ENCODE results near the gene SOSTDC1.
A peak's percentile ranks its signal among the peaks of the same experiment; 100 is the strongest.

SOSTDC1 gene

GRCh38 chr7:16431646-16432424, 33.7 kb downstream of the SOSTDC1 start:
- peak; percentile 14 for DNase-seq (ENCODE audit: low read depth, low spot score)
- peak; percentile 26 for TF ChIP-seq CTCF (IDR thresholded peaks at IDR 0.05; ENCODE audit: low read depth, low read length)
- no peak overlapping the region for H3K4me3 ChIP-seq (ENCODE audit: low read depth, low read length)
- in situ Hi-C loops (cut with HindIII; ENCODE audit: low sequenced_read_pairs): no loop called here

GRCh38 chr7:16430133-16430532, 35.4 kb downstream of the SOSTDC1 start:
- DNase-seq (ENCODE audit: low read depth, low spot score): no peak
- H3K4me3 ChIP-seq (ENCODE audit: low read depth, low read length): no peak overlapping the region
- TF ChIP-seq CTCF (IDR thresholded peaks at IDR 0.05; ENCODE audit: low read depth, low read length): no peak
- in situ Hi-C loops (cut with HindIII; ENCODE audit: low sequenced_read_pairs): no loop called here

GRCh38 chr7:16428672-16429071, 36.9 kb downstream of the SOSTDC1 start:
- no peak overlapping the region for H3K4me3 ChIP-seq (ENCODE audit: low read depth, low read length)
- in situ Hi-C loops (cut with HindIII; ENCODE audit: low sequenced_read_pairs): no loop called here
- DNase-seq (ENCODE audit: low read depth, low spot score): peak; percentile 58
- no peak for TF ChIP-seq CTCF (IDR thresholded peaks at IDR 0.05; ENCODE audit: low read depth, low read length)

GRCh38 chr7:16428182-16428581, 37.4 kb downstream of the SOSTDC1 start:
- in situ Hi-C loops (cut with HindIII; ENCODE audit: low sequenced_read_pairs): no loop called here
- no peak for TF ChIP-seq CTCF (IDR thresholded peaks at IDR 0.05; ENCODE audit: low read depth, low read length)
- H3K4me3 ChIP-seq (ENCODE audit: low read depth, low read length): no peak overlapping the region
- DNase-seq (ENCODE audit: low read depth, low spot score): no peak

GRCh38 chr7:16423761-16424160, 41.8 kb downstream of the SOSTDC1 start:
- no peak overlapping the region for H3K4me3 ChIP-seq (ENCODE audit: low read depth, low read length)
- in situ Hi-C loops (cut with HindIII; ENCODE audit: low sequenced_read_pairs): no loop called here
- TF ChIP-seq CTCF (IDR thresholded peaks at IDR 0.05; ENCODE audit: low read depth, low read length): no peak
- DNase-seq (ENCODE audit: low read depth, low spot score): no peak

GRCh38 chr7:16422917-16423316, 42.6 kb downstream of the SOSTDC1 start:
- no peak overlapping the region for H3K4me3 ChIP-seq (ENCODE audit: low read depth, low read length)
- no peak for DNase-seq (ENCODE audit: low read depth, low spot score)
- TF ChIP-seq CTCF (IDR thresholded peaks at IDR 0.05; ENCODE audit: low read depth, low read length): no peak
- in situ Hi-C loops (cut with HindIII; ENCODE audit: low sequenced_read_pairs): no loop called here

Measured in astrocyte of the spinal cord (primary cell).